Panc1 (cell line): ENCODE results near the gene EIF3F. TPM values are rescaled to one million over a fixed set of nuclear protein-coding genes. Genes with fewer than 3 reads are reported as not detected.

Experiments used
- ATAC-seq: fragments of 200-7000 bp; cut with Tn5 transposase; 2 replicates; pipeline ENCODE4 v1.9.1; 2020; ENCODE audit warnings: mild to moderate bottlenecking, moderate library complexity
- BruUV-seq: library from RNA; stranded (reverse); fragments of 400-500 nt; replicated peaks from 2 replicates; lab custom pipeline; 2021; lab: Mats Ljungman, UMichigan
- CTCF ChIA-PET: fragments of 300-600 bp; sonication (Branson Sonifier 250); formaldehyde crosslinking; loops from one replicate; lab custom pipeline; 2022; ENCODE audit warnings: antibody characterized with exemption; lab: Charles Lee
- POLR2A ChIA-PET: fragments of 300-600 bp; sonication (Branson Sonifier 250); formaldehyde crosslinking; loops from one replicate; lab custom pipeline; 2022; ENCODE audit warnings: antibody characterized with exemption; lab: Charles Lee
- DNase-seq: peaks from one replicate; pipeline ENCODE4 v3.0.0-alpha.2; 2010; ENCODE audit warnings: low read depth, low spot score
- H3K27ac ChIP-seq: 2 replicates; pipeline ENCODE4 v1.5.1; 2011; ENCODE audit warnings: mild to moderate bottlenecking, low read length, inconsistent platforms
- H3K27me3 ChIP-seq: fragments of 200-500 bp; sonication (Bioruptor generic); 2 replicates; pipeline ENCODE4 v1.6.0; 2014; ENCODE audit warnings: low read length, inconsistent platforms; ENCODE audit not compliant: control insufficient read depth, insufficient read depth
- H3K36me3 ChIP-seq: fragments of 200-500 bp; sonication (Bioruptor generic); 2 replicates; pipeline ENCODE4 v1.5.1; 2014; ENCODE audit warnings: inconsistent platforms, mild to moderate bottlenecking, low read length, moderate library complexity; ENCODE audit not compliant: control insufficient read depth, insufficient read depth
- H3K4me1 ChIP-seq: 2 replicates; pipeline ENCODE4 v1.5.1; 2011; ENCODE audit warnings: inconsistent platforms, mild to moderate bottlenecking, low read length, moderate library complexity; ENCODE audit not compliant: control insufficient read depth, insufficient read depth
- H3K4me3 ChIP-seq, 2 experiments: 2 replicates each; pipeline ENCODE4 v1.5.1; 2011 to 2012; ENCODE audit warnings: low read depth in 2 of 2, low read length in 2 of 2, mild to moderate bottlenecking in 2 of 2, inconsistent platforms in 1 of 2, moderate library complexity in 1 of 2
- H3K9me3 ChIP-seq: fragments of 200-500 bp; sonication (Bioruptor generic); 2 replicates; pipeline ENCODE4 v1.5.1; 2014; ENCODE audit warnings: low read depth, mild to moderate bottlenecking, inconsistent platforms, low read length, moderate library complexity; ENCODE audit not compliant: control insufficient read depth, insufficient read depth
- POLR2AphosphoS5 ChIP-seq: IDR thresholded peaks from 2 replicates; pipeline ENCODE4 v1.6.1; 2012; ENCODE audit warnings: mild to moderate bottlenecking, low read depth, low read length, moderate library complexity
- SIN3A ChIP-seq: IDR thresholded peaks from 2 replicates; pipeline ENCODE4 v1.6.1; 2012; ENCODE audit warnings: low read depth, mild to moderate bottlenecking, low read length, moderate library complexity, borderline replicate concordance; ENCODE audit not compliant: insufficient read depth
- TCF7L2 ChIP-seq: IDR thresholded peaks from 2 replicates; pipeline ENCODE4 v1.6.1; 2011; ENCODE audit warnings: mild to moderate bottlenecking, low read depth, low read length, inconsistent platforms
- in situ Hi-C: cut with HindIII; loops from 2 replicates; pipeline ENCODE4 v1.10.0; 2016; ENCODE audit warnings: low sequenced_read_pairs, low pct_unique_long_range_greater_than_20kb
- intact Hi-C: fragments of 100-400 bp; cut with micrococcal nuclease; formaldehyde crosslinking; loops from one replicate; pipeline ENCODE4 v1.10.0; 2022; ENCODE audit not compliant: unreplicated experiment
- total RNA-seq: library from RNA; stranded (reverse); gene quantifications from one replicate; pipeline ENCODE4 v1.2.1, GENCODE V29; 2021; ENCODE audit not compliant: unreplicated experiment
- TF ChIP-seq, protein P1 (sequence below), 2 experiments: IDR thresholded peaks; 2 replicates each; pipeline ENCODE4 v1.6.1; 2011 to 2012; ENCODE audit warnings: low read depth in 2 of 2, control low read depth in 1 of 2, low read length in 1 of 2, mild to moderate bottlenecking in 1 of 2, moderate library complexity in 1 of 2; ENCODE audit not compliant: insufficient read depth in 1 of 2
- TF ChIP-seq, protein P2 (sequence below): fragments of 450-650 bp; IDR thresholded peaks from 2 replicates; pipeline ENCODE4 v1.5.1; 2017; ENCODE audit warnings: mild to moderate bottlenecking

EIF3F gene
- total RNA-seq, 1 experiment from 2014 or later = 387 TPM

DNA sequence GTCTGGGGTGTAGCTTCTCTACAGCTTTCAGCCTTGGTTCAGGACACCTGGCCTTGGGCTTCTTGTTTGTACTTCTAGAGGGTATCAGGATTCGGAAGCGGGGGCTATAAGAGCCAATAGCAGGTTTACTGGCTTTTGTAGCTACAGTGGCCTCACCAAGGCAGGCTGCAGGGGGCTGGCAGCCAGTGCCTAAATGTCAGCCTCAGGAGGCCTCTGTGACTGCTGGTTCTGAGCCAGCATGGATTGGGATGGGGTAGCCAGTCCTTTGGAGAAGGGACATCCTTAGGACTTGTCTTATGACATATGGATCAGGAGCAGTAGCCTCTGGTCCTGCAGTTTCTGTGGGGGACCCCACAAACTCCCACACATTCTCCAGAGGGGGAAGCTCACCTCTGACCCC is 29.9 kb downstream of the EIF3F start:
- no peaks in the 10 kb centered on the region for H3K36me3 ChIP-seq
- POLR2A ChIA-PET = no interaction called here
- no TSS peak for BruUV-seq
- H3K27me3 ChIP-seq = peaks cover 42% of the 10 kb centered on the region
- TF ChIP-seq POLR2AphosphoS5 (no peak), TCF7L2 (no peak), SIN3A (no peak)
- TF ChIP-seq, protein P1, sequence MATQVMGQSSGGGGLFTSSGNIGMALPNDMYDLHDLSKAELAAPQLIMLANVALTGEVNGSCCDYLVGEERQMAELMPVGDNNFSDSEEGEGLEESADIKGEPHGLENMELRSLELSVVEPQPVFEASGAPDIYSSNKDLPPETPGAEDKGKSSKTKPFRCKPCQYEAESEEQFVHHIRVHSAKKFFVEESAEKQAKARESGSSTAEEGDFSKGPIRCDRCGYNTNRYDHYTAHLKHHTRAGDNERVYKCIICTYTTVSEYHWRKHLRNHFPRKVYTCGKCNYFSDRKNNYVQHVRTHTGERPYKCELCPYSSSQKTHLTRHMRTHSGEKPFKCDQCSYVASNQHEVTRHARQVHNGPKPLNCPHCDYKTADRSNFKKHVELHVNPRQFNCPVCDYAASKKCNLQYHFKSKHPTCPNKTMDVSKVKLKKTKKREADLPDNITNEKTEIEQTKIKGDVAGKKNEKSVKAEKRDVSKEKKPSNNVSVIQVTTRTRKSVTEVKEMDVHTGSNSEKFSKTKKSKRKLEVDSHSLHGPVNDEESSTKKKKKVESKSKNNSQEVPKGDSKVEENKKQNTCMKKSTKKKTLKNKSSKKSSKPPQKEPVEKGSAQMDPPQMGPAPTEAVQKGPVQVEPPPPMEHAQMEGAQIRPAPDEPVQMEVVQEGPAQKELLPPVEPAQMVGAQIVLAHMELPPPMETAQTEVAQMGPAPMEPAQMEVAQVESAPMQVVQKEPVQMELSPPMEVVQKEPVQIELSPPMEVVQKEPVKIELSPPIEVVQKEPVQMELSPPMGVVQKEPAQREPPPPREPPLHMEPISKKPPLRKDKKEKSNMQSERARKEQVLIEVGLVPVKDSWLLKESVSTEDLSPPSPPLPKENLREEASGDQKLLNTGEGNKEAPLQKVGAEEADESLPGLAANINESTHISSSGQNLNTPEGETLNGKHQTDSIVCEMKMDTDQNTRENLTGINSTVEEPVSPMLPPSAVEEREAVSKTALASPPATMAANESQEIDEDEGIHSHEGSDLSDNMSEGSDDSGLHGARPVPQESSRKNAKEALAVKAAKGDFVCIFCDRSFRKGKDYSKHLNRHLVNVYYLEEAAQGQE (IDR thresholded peaks at IDR 0.05; ENCODE audit: insufficient read depth in 1 of 2, low read depth in 2 of 2, low read length in 1 of 2) = no peak
- TF ChIP-seq, protein P2, sequence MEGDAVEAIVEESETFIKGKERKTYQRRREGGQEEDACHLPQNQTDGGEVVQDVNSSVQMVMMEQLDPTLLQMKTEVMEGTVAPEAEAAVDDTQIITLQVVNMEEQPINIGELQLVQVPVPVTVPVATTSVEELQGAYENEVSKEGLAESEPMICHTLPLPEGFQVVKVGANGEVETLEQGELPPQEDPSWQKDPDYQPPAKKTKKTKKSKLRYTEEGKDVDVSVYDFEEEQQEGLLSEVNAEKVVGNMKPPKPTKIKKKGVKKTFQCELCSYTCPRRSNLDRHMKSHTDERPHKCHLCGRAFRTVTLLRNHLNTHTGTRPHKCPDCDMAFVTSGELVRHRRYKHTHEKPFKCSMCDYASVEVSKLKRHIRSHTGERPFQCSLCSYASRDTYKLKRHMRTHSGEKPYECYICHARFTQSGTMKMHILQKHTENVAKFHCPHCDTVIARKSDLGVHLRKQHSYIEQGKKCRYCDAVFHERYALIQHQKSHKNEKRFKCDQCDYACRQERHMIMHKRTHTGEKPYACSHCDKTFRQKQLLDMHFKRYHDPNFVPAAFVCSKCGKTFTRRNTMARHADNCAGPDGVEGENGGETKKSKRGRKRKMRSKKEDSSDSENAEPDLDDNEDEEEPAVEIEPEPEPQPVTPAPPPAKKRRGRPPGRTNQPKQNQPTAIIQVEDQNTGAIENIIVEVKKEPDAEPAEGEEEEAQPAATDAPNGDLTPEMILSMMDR = no peak
- no peak overlapping the region for H3K4me3 ChIP-seq
- no peak for ATAC-seq
- in situ Hi-C loops (no loop called here), intact Hi-C loops (no loop called here)
- CTCF ChIA-PET = interaction anchor here (0.6 to 1.9 kb wide), 4 partner anchors 9 to 82 kb away, joined by 3 to 4 read pairs (median 4); no protein-coding TSS in a partner anchor
- H3K9me3 ChIP-seq = no peaks in the 10 kb centered on the region
- H3K27ac ChIP-seq = no peak overlapping the region
- DNase-seq = no peak
- H3K4me1 ChIP-seq = no peaks in the 10 kb centered on the region; the same call in 1 of the 2 replicates

DNA sequence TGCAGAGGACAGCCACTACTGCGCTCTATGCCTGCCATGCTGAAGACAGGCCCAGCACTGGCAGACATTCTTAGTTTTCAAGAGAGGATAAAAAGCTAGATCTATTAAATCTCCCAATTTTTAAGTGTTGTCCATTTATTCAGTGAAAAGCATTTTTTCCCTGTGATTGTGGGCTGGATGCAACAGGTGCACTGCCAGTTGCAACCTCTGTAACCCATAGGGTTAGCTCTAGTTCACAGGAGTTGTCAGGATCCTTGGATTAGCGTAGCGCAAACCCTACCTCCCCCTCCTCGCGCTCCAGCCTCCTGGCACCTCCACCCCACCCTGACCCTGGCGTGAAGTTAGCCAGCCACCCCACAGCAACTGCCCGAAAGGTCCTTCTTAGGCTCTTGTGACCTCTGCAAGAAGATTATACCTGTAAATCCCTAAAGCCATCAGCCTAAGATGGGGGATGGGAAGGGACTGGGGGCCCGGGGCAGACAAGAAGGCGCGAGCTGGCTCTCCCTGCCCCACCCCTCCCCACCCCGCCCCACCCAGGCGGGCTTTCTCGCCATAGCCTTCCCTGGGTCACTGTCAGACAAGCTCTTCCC is 30.9 kb downstream of the EIF3F start:
- no peak overlapping the region for H3K4me3 ChIP-seq
- intact Hi-C loops (no loop called here), in situ Hi-C loops (no loop called here)
- no TSS peak for BruUV-seq
- no peaks in the 10 kb centered on the region for H3K36me3 ChIP-seq
- no peaks in the 10 kb centered on the region for H3K9me3 ChIP-seq
- H3K4me1 ChIP-seq = no peaks in the 10 kb centered on the region; the same call in 1 of the 2 replicates
- no peak for DNase-seq
- POLR2A ChIA-PET = interaction anchor here (1.0 kb wide), 1 partner anchor 31 kb away, joined by 3 read pairs; the partner anchor contains the start of gene EIF3F
- H3K27ac ChIP-seq = no peak overlapping the region
- no peak for ATAC-seq
- TF ChIP-seq POLR2AphosphoS5 (no peak), TCF7L2 (no peak), SIN3A (no peak)
- TF ChIP-seq, protein P2 = no peak
- TF ChIP-seq, protein P1 (IDR thresholded peaks at IDR 0.05; ENCODE audit: insufficient read depth in 1 of 2, low read depth in 2 of 2, low read length in 1 of 2) = no peak
- CTCF ChIA-PET = interaction anchor here (0.6 to 1.8 kb wide), 3 partner anchors 10 to 132 kb away, joined by 3 to 5 read pairs (median 4); no protein-coding TSS in a partner anchor
- H3K27me3 ChIP-seq = peaks cover 42% of the 10 kb centered on the region
